ENCODE measurements around the gene SMTN.
"Not testable (repeated sequence)": the region's sequence is repeated elsewhere in the genome, so short reads cannot be mapped to it uniquely, and the experiment has no call there.

Gene SMTN

DNA sequence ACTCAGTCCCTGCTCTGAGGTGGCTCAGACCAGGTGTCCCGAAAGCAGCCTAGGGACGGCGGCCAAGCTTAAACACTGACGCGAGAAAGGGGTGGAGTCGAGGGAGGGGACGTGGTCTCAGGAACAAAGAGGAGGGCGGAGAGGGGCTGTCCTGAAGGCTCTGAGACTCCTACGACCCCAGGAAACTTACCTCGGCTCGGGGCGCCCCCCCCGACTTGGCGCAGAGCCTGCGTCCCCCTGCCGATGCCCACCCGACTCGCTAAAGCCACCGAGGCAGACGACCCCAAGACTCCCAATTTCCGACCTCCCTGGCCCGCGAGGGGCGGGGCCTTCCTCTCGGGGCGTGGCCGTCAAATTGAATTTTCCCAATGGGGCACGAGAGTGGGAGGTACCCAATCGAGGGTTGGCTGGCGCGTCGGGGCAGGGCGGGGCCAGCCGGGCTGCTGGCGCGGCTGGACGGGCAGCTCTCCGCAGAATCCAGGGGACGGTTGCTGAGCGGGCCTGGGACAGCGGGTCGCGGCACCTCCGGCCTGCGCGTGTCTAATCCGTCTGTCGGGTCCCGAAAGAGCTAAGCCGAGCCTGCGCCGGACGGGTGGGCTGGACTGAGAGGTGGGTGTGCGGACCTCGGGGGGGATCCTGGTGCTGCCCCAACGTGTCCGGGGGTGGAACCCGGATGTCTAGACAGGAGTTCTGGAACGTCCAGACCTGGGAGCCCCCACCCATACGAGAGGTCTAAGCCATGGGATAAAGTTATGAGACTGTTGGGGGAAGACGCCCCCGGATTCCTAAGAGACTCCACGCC, at the start of gene SMTN:
TSS of gene SMTN (plus strand) at position 471 of the 802 bp plus-strand sequence. CDS start 1,941 bp downstream, outside the sequence.
- peak; percentile 87 for DNase-seq

DNA sequence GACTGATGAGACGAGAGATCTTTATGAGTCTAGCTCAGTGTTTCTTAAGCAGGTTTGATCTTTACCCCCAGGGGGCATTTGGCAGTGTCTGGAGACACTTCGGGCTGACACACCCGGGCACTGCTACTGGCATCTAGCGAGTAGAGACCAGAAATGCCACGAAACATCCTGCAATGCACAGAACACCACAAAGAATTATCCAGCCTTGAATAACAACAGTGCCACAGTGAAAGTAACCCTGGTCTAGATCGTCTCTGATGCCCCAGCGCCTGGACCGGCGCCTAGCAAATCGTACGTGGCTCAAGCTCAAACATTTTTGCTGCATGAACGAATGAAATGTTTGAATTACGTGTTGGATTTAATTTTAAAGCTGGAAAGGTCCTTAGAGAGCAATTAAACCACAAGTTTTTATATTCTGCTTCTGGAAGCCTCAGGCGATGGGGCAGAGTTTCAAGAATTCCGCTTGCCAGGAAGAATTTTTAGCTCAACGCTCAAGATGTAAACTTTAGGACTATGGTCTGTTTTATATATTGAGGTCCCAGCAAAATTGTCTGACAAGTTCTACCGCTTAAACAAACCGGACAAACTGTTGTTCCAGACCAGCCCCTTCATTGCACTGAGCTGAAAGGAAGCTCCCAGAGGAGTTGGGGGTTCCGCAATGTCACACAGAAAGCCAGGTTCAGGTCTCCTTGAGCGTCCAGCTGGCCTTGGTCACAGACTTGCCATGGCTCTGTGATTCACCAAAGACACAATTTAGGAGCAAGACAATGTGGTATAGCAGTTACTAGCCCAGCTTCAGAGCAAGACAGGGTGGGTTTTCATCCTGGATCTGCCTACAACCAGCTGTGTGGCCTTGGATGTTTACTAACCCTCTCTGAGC, 44.2 kb upstream of the SMTN start:
- DNase-seq: no peak

DNA sequence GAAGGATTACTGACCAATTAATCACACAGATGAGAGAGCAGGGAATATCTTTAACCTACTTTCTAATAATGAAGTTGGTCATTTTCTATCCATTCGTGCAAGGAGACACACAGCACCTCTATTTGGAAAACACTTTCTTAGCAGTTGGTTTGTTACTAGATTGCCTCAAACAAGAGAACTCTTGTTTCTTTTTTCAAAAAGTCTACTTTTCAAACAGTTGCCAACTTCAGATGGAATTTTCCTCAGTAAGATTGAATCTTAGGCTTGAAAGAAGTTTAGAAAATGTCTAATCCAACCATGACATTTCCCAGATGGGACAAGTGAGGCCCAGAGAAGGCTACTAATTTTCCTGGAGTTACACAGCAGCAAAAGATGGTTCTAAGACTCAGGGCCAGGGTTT, 42.4 kb upstream of the SMTN start:
- DNase-seq: no peak

DNA sequence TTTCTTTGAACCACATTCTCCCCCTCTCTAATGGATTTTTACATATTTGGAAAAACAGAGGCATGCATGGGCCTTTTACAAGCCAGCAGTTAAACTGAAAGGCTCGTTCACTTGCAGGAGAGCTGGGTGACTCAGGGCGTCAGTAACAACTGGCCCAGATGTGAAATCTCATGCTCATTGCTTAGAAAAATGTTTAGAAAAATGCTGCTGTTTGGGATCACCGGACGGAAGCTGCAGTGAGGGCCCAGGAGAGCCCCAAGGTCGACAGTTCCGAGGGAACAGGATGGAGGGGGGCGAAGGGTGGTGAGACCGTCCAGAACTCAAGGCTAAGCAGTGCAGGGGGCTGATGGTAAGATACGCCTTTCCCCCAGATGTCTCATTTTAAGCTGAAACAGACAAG, 41.7 kb upstream of the SMTN start:
- no peak for DNase-seq

DNA sequence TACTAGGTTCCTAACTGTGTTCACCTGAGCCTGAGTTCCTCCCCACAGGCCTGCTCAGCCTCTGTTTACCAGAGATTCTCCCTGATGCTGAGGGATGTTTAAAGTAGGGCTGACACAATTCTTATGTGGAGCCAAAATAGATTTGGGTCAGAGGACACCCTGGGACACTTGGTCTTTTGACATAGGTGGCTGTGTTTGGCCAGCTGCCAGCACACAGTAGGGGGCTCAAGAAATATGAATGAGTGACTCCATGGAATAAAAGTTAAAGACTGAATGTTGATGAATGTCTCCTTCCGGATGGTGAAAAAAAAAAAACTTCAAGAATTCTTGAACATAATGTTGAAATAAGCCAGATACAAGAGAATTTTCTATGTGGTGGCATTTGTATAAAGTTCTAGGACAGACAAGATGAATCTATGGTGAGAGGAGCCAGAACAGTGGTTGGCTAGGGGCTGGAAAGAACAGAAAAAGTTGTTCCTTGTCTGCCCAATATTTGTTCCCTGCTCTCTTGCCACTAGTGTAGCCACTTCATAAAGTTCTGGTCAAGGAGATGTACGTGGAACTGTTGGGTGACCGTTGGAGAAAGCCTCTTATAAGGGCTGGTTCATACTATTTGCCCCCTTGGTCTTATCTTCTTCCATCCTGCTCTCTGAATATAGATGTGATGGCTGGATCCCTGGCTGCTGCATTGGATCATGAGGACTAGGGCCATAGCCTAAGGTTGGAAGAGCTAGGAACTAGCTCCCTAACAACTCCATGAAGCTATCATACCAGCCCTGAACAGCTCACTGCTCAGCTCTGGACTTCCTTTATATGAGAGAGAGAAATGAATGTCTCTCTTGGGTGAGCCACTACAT, 40.3 kb upstream of the SMTN start:
- DNase-seq: no peak

DNA sequence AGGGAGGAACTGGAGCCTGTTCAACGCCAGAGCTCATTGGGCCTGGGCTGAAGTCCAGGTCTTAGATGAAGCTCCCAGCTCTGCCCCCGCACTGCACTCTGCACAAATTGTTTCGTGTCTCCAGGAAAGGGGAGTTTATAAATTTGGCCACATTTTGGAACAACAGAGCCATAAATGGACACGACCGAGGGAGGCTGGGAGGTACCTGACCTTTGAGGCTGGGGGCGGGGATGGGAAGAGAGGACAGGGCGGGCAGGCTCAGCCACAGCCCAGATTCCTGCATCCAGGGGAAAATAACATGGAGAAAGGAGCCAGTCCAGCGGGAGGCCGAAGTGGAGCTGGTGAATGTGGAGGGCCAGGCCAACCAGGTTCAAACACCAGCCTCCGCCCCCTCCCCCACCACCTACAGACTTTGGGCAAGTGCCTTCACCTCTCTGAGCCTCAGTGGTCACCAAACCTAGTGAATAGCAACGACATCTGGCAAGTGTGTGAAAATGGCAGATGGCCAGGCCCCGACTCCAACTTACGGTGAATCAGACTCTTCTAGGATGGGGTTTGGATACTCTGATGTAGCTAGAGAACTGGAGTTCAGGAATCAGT, 36.8 kb upstream of the SMTN start:
- DNase-seq: no peak

DNA sequence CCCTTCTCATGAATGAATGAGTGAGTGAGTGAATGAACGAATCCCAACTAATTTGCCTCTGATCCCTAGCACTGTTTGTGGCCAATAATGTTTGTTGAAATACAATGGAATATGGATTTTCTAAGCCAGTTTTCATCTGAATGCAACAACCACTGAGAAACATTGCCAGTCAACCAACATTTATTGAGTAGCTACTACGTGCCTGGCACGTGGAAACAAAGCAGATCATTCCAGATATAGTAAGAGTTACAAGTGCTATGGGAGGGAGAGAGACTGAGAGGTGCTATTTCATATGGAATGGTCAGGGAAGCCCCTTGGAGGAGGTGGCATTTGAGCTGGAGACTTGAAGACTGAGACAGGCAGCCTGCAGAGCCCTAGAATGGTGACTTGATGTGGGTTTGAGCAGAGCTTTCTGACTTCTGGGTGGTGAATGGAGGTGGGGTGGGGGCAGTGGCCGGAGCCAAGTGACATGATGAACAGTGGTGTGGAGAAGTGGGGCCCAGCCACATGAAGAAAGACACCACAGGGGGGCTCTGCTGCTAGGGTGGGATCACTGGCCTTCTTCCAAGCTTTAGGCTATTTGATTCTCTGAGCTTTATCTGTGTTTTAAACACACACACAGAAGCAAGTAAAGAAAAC, 35.1 kb upstream of the SMTN start:
- no peak for DNase-seq

DNA sequence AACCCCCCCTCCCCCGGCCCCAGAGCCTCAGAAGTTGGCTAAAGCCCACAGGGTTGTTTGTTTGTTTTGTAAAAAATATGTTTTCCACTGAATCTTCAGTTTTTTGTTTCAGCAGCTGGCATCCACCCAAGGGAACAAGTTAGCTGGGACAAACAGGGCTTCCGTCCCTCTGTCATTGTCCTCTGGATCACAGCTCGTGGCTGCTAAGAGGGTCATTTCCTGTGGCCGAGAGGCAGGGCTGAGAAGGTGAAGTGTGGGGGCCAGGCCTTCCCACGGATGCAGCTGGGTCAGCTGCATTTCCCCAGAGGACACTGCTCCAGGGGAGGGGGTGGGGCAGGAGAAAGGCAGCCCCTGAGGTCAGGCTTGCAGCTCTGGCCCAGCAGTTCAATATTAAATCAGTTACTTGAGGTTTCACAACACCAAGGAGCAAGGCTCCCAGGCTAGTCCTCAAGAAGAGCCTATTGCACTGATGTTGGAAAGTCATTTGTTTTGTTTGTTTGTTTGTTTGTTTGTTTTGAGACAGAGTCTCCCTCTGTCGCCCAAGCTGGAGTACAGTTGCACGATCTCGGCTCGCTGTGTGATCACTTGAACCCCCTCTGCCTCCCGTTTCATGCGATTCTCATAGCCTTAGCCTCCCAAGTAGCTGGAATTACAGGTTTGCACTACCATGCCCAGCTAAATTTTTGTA, 34.4 kb upstream of the SMTN start:
- no peak for DNase-seq

DNA sequence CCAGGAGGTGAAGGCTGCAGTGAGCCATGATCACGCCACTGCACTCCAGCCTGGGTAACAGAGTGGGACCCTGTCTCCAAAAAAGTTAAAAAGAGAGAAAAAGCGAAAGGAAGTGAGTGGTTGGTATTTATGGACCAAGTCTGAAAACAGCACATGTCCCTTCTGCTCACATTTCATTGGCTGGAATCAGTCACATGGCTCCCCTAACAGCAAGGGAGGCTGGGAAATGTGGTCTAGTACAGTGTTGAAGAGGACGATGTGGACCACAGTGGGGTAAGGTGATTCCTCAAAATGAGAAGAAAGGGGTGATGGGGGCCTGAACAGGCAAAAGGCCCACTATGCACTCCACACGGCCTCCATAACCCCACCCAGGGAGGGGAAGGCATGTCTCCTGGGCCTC, 32.5 kb upstream of the SMTN start:
- no peak for DNase-seq

DNA sequence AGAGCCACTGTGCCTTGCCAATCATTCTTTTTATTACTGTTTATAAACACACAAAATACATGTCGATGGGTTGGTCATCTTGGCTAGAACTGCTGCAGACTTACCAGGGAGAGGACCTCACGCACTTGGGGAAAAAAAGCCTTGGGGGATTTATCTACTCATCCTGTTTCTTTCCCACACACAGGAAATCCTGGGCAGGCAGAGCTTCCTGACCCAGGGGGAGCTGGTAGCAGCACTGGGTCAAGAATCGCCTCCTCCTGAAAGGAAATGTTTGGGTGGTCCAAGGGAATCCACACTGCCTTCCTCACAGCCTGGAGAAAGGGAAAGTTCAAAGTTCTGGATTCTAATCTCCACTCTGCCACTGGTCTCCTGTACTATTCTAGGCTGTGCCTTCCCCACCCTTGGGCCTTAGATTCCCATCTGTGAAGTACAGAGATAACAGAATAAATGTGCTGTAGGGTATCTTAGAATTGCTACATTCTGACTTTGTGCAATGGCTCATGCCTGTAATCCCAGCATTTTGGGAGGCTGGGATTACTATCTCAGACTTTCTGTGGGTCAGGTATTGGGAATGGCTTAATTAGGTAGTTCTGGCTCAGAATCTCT, 31.2 kb upstream of the SMTN start:
- DNase-seq: no peak

DNA sequence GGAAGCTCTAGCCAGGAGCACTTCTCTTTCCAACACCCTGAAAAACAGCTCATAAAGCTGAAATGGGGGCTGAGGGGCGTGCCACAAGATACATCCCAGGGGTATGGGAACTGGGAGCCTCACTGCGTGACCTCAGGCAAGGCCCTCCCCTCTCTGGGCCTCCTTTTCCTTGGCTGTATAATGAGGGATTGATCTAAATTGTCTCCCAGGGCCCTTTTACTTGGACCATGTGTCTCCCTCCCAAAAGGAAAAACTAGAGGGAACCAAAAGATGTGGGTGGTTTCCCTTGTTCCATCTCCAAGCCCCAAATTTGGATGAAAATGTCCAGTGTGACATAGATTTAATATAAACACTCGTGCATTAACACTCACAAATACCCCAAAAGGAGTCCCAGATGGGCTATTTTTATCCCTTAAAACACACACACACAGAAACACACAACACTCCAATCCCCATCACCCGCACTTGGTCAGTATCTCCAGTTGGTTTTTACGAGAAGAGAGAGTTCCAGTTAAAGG, 25.9 kb upstream of the SMTN start:
- DNase-seq: no peak

DNA sequence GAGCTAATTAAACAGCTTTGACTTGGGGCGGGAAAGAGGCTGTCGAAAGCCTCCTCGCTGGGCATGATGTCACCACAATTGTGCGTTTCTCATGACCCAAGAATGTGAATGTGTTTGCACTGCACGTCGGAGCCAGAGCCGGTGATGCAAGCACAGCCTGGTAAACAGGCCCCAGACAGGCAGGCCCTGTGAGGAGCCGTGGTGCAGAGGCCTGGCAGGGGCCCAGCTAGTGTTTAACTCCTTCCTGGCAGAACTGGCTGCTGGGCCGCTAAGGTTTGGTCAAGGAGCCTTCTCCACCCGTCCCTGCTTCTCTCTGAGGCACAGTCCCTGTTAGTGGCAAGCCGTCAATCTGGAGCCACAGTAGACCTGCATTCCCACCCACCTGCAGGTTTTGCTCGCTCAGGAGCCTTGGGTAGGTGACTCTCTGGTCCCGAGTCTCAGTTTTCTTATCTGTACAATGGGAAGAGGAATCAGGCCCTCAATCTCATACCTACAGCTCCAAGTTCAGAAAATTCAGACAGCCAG, 25.4 kb upstream of the SMTN start:
- DNase-seq: no peak

DNA sequence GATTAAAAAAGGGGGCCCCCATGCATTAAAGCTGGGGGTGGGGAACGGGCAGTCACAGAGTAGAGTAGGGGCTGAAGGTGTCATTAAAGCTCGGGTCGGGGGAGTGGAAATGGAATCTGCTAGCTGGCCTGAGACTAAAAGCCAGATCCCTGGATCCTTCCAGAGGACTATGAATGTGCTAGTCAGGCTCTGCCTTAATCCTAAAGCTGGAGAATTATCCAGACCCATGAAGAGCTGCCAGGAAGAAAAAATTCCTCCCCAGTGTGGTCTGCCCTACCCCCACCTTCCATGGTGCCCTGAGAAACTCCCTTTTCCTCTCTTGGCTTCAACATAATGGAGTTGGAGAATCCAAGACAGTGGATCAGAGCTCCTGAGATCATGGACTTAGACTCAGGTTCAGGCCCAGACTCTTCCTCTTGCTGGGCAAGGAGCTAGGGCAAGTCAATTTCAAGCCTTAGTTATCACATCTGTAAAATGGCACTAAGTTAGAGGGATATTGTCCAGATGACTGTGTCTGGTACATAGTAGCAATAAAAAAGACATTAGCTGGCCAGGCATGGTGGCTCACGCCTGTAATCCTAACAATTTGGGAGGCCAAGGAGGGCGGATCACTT, 24.0 kb upstream of the SMTN start:
- DNase-seq: no peak

DNA sequence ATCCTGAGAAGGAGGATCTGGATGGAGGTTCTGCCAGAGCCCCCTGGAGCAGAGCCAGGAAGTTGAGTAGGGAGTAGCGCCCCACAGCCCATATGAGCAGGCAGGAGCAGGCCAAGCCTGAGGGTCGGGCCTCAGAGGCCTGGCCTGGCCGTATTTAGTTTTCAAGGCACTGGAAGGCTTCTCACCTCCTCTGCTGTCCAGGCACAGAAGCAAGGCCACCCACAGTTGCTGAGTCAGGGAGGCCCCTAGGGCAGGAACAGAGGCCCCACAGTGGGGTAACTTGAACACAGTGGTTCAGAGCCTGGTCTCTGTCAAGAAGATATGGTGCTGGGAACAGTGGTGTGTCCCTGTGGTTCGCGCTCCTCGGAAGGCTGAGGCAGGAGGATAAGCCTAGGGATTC, 21.5 kb upstream of the SMTN start:
- not testable (repeated sequence) for DNase-seq

DNA sequence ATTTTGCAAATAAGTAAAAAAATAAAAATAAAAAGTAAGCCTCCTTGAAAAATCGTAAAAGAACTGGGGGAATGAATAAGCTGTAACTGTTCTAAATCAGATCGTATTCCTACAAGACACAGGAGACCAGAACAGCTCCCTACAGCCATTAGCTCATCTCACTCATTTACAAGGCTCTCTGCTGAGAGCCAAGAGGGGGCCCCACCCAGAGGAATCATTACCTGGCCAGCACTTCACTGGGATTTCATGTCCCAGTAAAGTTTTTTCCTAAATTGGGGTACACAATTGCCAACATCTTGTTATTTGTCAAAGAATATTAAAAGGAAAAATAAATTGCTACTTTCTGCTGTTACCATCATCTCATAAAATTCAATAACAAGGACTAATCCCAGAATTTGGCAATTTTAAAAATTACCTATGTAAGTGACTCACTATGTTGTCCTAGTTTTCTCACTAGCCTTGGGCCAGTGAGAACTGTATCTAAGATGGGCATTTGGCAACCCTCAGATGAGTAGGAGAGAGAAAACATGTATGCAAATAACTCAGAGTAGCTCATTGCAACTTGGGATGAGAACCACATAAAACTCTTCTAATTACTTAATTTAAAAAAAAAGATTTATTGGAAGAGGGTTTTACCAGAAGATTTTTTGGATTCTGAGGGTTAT, 18.4 kb upstream of the SMTN start:
- no peak for DNase-seq

DNA sequence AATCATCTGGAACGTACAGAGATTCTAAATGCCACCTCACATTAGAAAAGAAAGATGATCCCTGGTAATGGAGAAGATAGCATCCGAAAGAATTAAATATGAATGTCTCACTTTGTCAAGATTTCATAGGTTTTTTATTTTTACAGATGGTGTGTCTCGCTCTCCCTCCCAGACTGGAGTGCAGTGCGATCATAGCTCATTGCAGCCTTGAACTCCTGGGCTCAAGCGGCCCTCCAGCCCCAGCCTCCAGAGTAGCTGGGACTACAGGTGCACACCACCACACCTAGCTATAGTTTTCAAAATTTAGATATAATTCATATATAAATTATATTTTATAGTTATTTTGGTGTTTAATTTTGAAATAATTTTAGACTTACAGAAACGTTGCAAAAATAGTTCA, 16.7 kb upstream of the SMTN start:
- DNase-seq: no peak

DNA sequence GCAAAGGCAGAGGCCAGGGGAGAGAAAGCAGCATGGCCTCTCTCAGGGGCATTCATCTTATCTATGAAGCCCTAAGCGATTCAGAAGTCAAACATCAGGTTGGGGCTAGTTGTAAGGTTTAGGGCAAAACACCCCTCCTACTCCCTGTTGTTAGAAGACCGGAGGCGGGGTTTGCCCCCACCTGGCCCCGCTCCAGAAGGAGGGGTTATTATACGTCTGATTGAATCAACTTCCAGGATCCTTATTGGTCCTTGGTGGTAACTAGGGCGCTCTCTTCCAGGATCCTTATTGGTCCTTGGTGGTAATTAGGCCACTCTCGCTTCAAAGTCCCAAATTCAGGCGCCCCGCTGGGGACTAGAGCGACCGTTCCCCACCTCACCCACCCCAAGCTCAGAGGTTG, 12.1 kb upstream of the SMTN start:
- DNase-seq: no peak

DNA sequence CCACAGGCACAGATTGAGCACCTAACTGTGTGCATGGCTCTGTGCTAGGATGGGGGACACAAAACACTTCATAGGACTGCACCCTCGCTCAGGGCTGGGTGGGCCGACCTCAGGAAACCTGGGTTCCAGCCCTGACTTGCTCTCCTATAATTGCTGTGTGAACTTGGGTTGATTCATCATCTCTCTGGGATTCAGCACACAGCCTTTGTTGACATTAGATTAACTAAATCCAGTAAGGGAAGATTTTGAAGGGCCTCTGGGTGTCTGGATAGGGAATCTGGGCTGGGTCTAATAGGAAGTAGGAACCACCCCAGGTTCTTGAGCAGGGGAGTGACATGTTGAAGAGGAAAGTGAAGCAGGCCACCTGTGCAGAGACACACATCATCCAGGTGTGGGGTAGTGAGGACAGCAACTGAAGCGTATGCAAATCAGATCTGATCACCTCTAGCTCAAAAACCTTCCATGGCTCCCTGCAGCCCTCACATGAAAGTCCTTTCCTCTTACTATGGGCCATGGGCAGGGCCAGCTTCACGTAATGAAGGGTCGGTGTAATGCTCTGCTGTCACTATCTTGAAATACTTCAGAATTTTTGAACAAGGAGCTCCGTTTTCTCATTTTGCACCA, 11.3 kb upstream of the SMTN start:
- DNase-seq: not testable (repeated sequence)

DNA sequence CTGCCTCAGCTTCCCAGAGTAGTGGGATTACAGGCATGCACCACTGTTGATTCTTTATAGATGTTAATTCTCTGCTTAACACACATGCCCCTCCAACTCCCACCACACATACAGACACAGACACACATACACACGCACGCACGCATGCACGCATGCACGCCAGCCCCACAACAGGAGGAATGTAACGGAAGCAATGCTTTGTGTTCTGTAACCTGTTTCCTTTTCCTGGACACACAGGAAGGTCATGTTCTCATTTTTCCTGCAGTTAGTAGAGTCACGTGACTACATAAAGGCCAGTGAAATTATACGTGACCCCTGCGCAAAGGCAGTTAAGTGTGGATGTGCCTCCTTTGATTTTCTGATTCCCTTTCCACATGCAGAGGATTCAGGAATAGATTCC, 8.0 kb upstream of the SMTN start:
- DNase-seq: not testable (repeated sequence)
